ENCODE results near the gene ZMYM2. TPM values are rescaled to one million over a fixed set of nuclear protein-coding genes. Genes with fewer than 3 reads are reported as not detected.

ZMYM2 gene
- polyA plus RNA-seq, 2 donors, result 15.8 to 26.3 TPM

- peaks cover 3 to 5% of the 10 kb centered on the region in 2 donors for H3K36me3 ChIP-seq (ENCODE audit: control insufficient read depth in 2 of 2, insufficient read depth in 2 of 2, low read length in 1 of 2)
These were observed 44.3 kb downstream of the ZMYM2 start for GRCh38 chr13:20002787-20003186.

GRCh38 chr13:20006206-20006605 lies 47.7 kb downstream of the ZMYM2 start:
- 84 to 95% methylated on average over 1 of the region's 1 CpG for WGBS, 2 donors
- Histone ChIP-seq H3K4me1 (ENCODE audit: control insufficient read depth in 2 of 2, insufficient read depth in 2 of 2, low read length in 1 of 2) (no peaks in the 10 kb centered on the region), H3K27ac (ENCODE audit: low read depth in 2 of 2, low read length in 1 of 2) (no peak overlapping the region), H3K36me3 (ENCODE audit: control insufficient read depth in 2 of 2, insufficient read depth in 2 of 2, low read length in 1 of 2) (peaks cover 3 to 12% of the 10 kb centered on the region in 2 donors), H3K9me3 (ENCODE audit: control insufficient read depth in 2 of 2, insufficient read depth in 1 of 2, low read depth in 1 of 2, low read length in 1 of 2) (no peaks in the 10 kb centered on the region), H3K4me3 (ENCODE audit: low read depth in 1 of 2, low read length in 2 of 2) (no peak overlapping the region), H3K27me3 (ENCODE audit: control insufficient read depth in 1 of 2, insufficient read depth in 2 of 2, low read length in 2 of 2) (no peaks in the 10 kb centered on the region)

More at GRCh38 chr13:20002787-20003186, 44.3 kb downstream of the ZMYM2 start:
- H3K4me3 ChIP-seq (ENCODE audit: low read depth in 1 of 2, low read length in 2 of 2), result no peak overlapping the region
- no peak overlapping the region for H3K27ac ChIP-seq (ENCODE audit: low read depth in 2 of 2, low read length in 1 of 2)
- no peaks in the 10 kb centered on the region for H3K4me1 ChIP-seq (ENCODE audit: control insufficient read depth in 2 of 2, insufficient read depth in 2 of 2, low read length in 1 of 2)
- H3K27me3 ChIP-seq (ENCODE audit: control insufficient read depth in 1 of 2, insufficient read depth in 2 of 2, low read length in 2 of 2), result no peaks in the 10 kb centered on the region
- 44 to 69% methylated on average over 3 of the region's 3 CpGs for WGBS, 2 donors
- no peaks in the 10 kb centered on the region for H3K9me3 ChIP-seq (ENCODE audit: control insufficient read depth in 2 of 2, insufficient read depth in 1 of 2, low read depth in 1 of 2, low read length in 1 of 2)

GRCh38 chr13:20015763-20016162 lies 57.2 kb downstream of the ZMYM2 start:
- H3K36me3 ChIP-seq (ENCODE audit: control insufficient read depth in 2 of 2, insufficient read depth in 2 of 2, low read length in 1 of 2), result peaks cover 2 to 4% of the 10 kb centered on the region in 2 donors
- H3K4me3 ChIP-seq (ENCODE audit: low read depth in 1 of 2, low read length in 2 of 2), result no peak overlapping the region
- no peak overlapping the region for H3K27ac ChIP-seq (ENCODE audit: low read depth in 2 of 2, low read length in 1 of 2)
- no peaks in the 10 kb centered on the region for H3K4me1 ChIP-seq (ENCODE audit: control insufficient read depth in 2 of 2, insufficient read depth in 2 of 2, low read length in 1 of 2)
- no peaks in the 10 kb centered on the region for H3K27me3 ChIP-seq (ENCODE audit: control insufficient read depth in 1 of 2, insufficient read depth in 2 of 2, low read length in 2 of 2)
- no peaks in the 10 kb centered on the region for H3K9me3 ChIP-seq (ENCODE audit: control insufficient read depth in 2 of 2, insufficient read depth in 1 of 2, low read depth in 1 of 2, low read length in 1 of 2)
- 98 to 99% methylated on average over 2 of the region's 2 CpGs for WGBS, 2 donors

GRCh38 chr13:20016649-20017364 lies 58.3 kb downstream of the ZMYM2 start:
- H3K4me3 ChIP-seq (ENCODE audit: low read depth in 1 of 2, low read length in 2 of 2), result no peak overlapping the region
- no peaks in the 10 kb centered on the region for H3K9me3 ChIP-seq (ENCODE audit: control insufficient read depth in 2 of 2, insufficient read depth in 1 of 2, low read depth in 1 of 2, low read length in 1 of 2)
- H3K27me3 ChIP-seq (ENCODE audit: control insufficient read depth in 1 of 2, insufficient read depth in 2 of 2, low read length in 2 of 2), result no peaks in the 10 kb centered on the region
- no peak overlapping the region for H3K27ac ChIP-seq (ENCODE audit: low read depth in 2 of 2, low read length in 1 of 2)
- no peaks in the 10 kb centered on the region for H3K4me1 ChIP-seq (ENCODE audit: control insufficient read depth in 2 of 2, insufficient read depth in 2 of 2, low read length in 1 of 2)
- peaks cover 2 to 4% of the 10 kb centered on the region in 2 donors for H3K36me3 ChIP-seq (ENCODE audit: control insufficient read depth in 2 of 2, insufficient read depth in 2 of 2, low read length in 1 of 2)
- WGBS, 2 donors, result 96 to 97% methylated on average over 3 of the region's 3 CpGs

GRCh38 chr13:20017365-20017711 lies 58.8 kb downstream of the ZMYM2 start:
- Histone ChIP-seq H3K9me3 (ENCODE audit: control insufficient read depth in 2 of 2, insufficient read depth in 1 of 2, low read depth in 1 of 2, low read length in 1 of 2) (no peaks in the 10 kb centered on the region), H3K27ac (ENCODE audit: low read depth in 2 of 2, low read length in 1 of 2) (no peak overlapping the region), H3K4me3 (ENCODE audit: low read depth in 1 of 2, low read length in 2 of 2) (no peak overlapping the region), H3K36me3 (ENCODE audit: control insufficient read depth in 2 of 2, insufficient read depth in 2 of 2, low read length in 1 of 2) (peaks cover 2 to 4% of the 10 kb centered on the region in 2 donors), H3K27me3 (ENCODE audit: control insufficient read depth in 1 of 2, insufficient read depth in 2 of 2, low read length in 2 of 2) (no peaks in the 10 kb centered on the region), H3K4me1 (ENCODE audit: control insufficient read depth in 2 of 2, insufficient read depth in 2 of 2, low read length in 1 of 2) (no peaks in the 10 kb centered on the region)
- 98 to 100% methylated on average over 1 of the region's 1 CpG for WGBS, 2 donors

- peaks cover 2 to 4% of the 10 kb centered on the region in 2 donors for H3K36me3 ChIP-seq (ENCODE audit: control insufficient read depth in 2 of 2, insufficient read depth in 2 of 2, low read length in 1 of 2)
- 85 to 91% methylated on average over 2 of the region's 2 CpGs for WGBS, 2 donors
These were observed 60.5 kb downstream of the ZMYM2 start for GRCh38 chr13:20019043-20019442.

GRCh38 chr13:20024702-20025101 lies 66.2 kb downstream of the ZMYM2 start:
- Histone ChIP-seq H3K4me3 (ENCODE audit: low read depth in 1 of 2, low read length in 2 of 2) (no peak overlapping the region), H3K36me3 (ENCODE audit: control insufficient read depth in 2 of 2, insufficient read depth in 2 of 2, low read length in 1 of 2) (peaks cover 0 to 3% of the 10 kb centered on the region in 2 donors), H3K4me1 (ENCODE audit: control insufficient read depth in 2 of 2, insufficient read depth in 2 of 2, low read length in 1 of 2) (no peaks in the 10 kb centered on the region), H3K27ac (ENCODE audit: low read depth in 2 of 2, low read length in 1 of 2) (no peak overlapping the region), H3K9me3 (ENCODE audit: control insufficient read depth in 2 of 2, insufficient read depth in 1 of 2, low read depth in 1 of 2, low read length in 1 of 2) (no peaks in the 10 kb centered on the region), H3K27me3 (ENCODE audit: control insufficient read depth in 1 of 2, insufficient read depth in 2 of 2, low read length in 2 of 2) (no peaks in the 10 kb centered on the region)
- 80 to 86% methylated on average over 2 of the region's 2 CpGs for WGBS, 2 donors

More at GRCh38 chr13:20019043-20019442, 60.5 kb downstream of the ZMYM2 start:
- no peak overlapping the region for H3K4me3 ChIP-seq (ENCODE audit: low read depth in 1 of 2, low read length in 2 of 2)
- no peaks in the 10 kb centered on the region for H3K4me1 ChIP-seq (ENCODE audit: control insufficient read depth in 2 of 2, insufficient read depth in 2 of 2, low read length in 1 of 2)
- no peaks in the 10 kb centered on the region for H3K9me3 ChIP-seq (ENCODE audit: control insufficient read depth in 2 of 2, insufficient read depth in 1 of 2, low read depth in 1 of 2, low read length in 1 of 2)
- H3K27ac ChIP-seq (ENCODE audit: low read depth in 2 of 2, low read length in 1 of 2), result no peak overlapping the region
- H3K27me3 ChIP-seq (ENCODE audit: control insufficient read depth in 1 of 2, insufficient read depth in 2 of 2, low read length in 2 of 2), result no peaks in the 10 kb centered on the region

- no peaks in the 10 kb centered on the region for H3K27me3 ChIP-seq (ENCODE audit: control insufficient read depth in 1 of 2, insufficient read depth in 2 of 2, low read length in 2 of 2)
- H3K36me3 ChIP-seq (ENCODE audit: control insufficient read depth in 2 of 2, insufficient read depth in 2 of 2, low read length in 1 of 2), result peaks cover 3 to 6% of the 10 kb centered on the region in 2 donors
- WGBS, 2 donors, result 86 to 96% methylated on average over 4 of the region's 4 CpGs
- no peak overlapping the region for H3K4me3 ChIP-seq (ENCODE audit: low read depth in 1 of 2, low read length in 2 of 2)
- no peak overlapping the region for H3K27ac ChIP-seq (ENCODE audit: low read depth in 2 of 2, low read length in 1 of 2)
- no peaks in the 10 kb centered on the region for H3K9me3 ChIP-seq (ENCODE audit: control insufficient read depth in 2 of 2, insufficient read depth in 1 of 2, low read depth in 1 of 2, low read length in 1 of 2)
- no peaks in the 10 kb centered on the region for H3K4me1 ChIP-seq (ENCODE audit: control insufficient read depth in 2 of 2, insufficient read depth in 2 of 2, low read length in 1 of 2)
These were observed 70.4 kb downstream of the ZMYM2 start for GRCh38 chr13:20028953-20029352.

GRCh38 chr13:20033486-20033885 lies 75.0 kb downstream of the ZMYM2 start:
- no peaks in the 10 kb centered on the region for H3K9me3 ChIP-seq (ENCODE audit: control insufficient read depth in 2 of 2, insufficient read depth in 1 of 2, low read depth in 1 of 2, low read length in 1 of 2)
- H3K27me3 ChIP-seq (ENCODE audit: control insufficient read depth in 1 of 2, insufficient read depth in 2 of 2, low read length in 2 of 2), result no peaks in the 10 kb centered on the region
- no peak overlapping the region for H3K27ac ChIP-seq (ENCODE audit: low read depth in 2 of 2, low read length in 1 of 2)
- no peaks in the 10 kb centered on the region for H3K4me1 ChIP-seq (ENCODE audit: control insufficient read depth in 2 of 2, insufficient read depth in 2 of 2, low read length in 1 of 2)
- peaks cover 3 to 5% of the 10 kb centered on the region in 2 donors for H3K36me3 ChIP-seq (ENCODE audit: control insufficient read depth in 2 of 2, insufficient read depth in 2 of 2, low read length in 1 of 2)
- WGBS, 2 donors, result 70 to 91% methylated on average over 1 of the region's 1 CpG
- H3K4me3 ChIP-seq (ENCODE audit: low read depth in 1 of 2, low read length in 2 of 2), result no peak overlapping the region

GRCh38 chr13:20035130-20035529 lies 76.6 kb downstream of the ZMYM2 start:
- 79 to 89% methylated on average over 4 of the region's 4 CpGs for WGBS, 2 donors
- no peak overlapping the region for H3K4me3 ChIP-seq (ENCODE audit: low read depth in 1 of 2, low read length in 2 of 2)
- no peaks in the 10 kb centered on the region for H3K9me3 ChIP-seq (ENCODE audit: control insufficient read depth in 2 of 2, insufficient read depth in 1 of 2, low read depth in 1 of 2, low read length in 1 of 2)
- no peak overlapping the region for H3K27ac ChIP-seq (ENCODE audit: low read depth in 2 of 2, low read length in 1 of 2)
- H3K27me3 ChIP-seq (ENCODE audit: control insufficient read depth in 1 of 2, insufficient read depth in 2 of 2, low read length in 2 of 2), result no peaks in the 10 kb centered on the region
- peaks cover 3 to 5% of the 10 kb centered on the region in 2 donors for H3K36me3 ChIP-seq (ENCODE audit: control insufficient read depth in 2 of 2, insufficient read depth in 2 of 2, low read length in 1 of 2)
- H3K4me1 ChIP-seq (ENCODE audit: control insufficient read depth in 2 of 2, insufficient read depth in 2 of 2, low read length in 1 of 2), result no peaks in the 10 kb centered on the region
